Spleen (tissue), 7 donors: ENCODE measurements around the gene MUC5B.

Source experiments
- POLR2A ChIP-seq, 3 donors: fragments of 450-650 bp; IDR thresholded peaks; one replicate each; pipeline ENCODE4 v1.5.1; 2017; ENCODE audit warnings: antibody characterized with exemption in 3 of 3, mild to moderate bottlenecking in 1 of 3
- TF ChIP-seq, protein P1 (sequence below), 11 experiments: fragments of 200-600 bp in 7 of 11; fragments of 450-650 bp in 4 of 11; sonication (generic) in 4 of 11; IDR thresholded peaks in 8 of 11; conservative IDR thresholded peaks in 3 of 11; 1 replicate in 7 of 11; 2 replicates in 4 of 11; pipeline versions ENCODE4 v1.4.0 to v1.8.0; 2016 to 2021; ENCODE audit warnings: antibody characterized with exemption in 11 of 11, inconsistent platforms in 4 of 11, mild to moderate bottlenecking in 1 of 11
- donor health status: DM: no; HTN: no; CAD: no; lungs with moderate emphysema.
- donor health status: DM: no; HTN: no; CAD: no.
- donor health status: DM: no; HTN: no; CAD: no.

DNA sequence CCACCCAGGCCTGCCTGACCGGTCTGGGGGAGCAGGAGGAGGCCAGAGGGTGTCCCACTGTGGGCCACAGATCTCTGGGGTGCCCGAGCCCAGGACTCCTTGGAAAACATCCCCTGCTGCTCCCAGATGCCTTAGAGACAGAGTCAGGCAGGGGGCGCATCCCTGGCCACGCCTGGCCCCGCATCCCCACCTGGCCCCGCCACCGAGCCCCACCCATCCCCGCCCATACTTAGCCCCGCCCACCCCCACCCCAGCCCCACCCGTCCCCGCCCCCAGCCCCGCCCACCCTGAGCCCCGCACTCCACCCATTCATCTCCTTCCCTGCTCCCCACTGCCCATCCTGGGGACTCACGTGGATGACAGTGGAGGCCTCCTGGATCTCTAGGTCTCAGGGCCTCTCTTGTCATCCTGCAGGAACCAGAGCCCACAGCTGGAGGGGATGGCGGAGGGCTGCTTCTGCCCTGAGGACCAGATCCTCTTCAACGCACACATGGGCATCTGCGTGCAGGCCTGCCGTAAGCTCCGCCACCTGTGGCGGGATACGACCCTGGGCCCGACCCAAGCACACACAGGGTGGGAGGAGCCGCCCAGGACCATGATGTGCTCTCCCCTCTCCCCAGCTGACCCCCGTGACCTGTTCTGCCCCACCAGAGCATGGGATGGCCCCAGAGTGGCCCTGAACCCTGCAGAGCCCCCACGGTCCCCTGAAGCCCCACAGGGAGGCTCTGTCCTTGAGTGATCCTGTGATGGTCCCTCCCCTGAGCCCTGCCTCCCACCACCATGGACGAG is 33.6 kb downstream of the MUC5B start:
- TF ChIP-seq POLR2A (IDR thresholded peaks at IDR 0.05) = no peak
- TF ChIP-seq, protein P1, sequence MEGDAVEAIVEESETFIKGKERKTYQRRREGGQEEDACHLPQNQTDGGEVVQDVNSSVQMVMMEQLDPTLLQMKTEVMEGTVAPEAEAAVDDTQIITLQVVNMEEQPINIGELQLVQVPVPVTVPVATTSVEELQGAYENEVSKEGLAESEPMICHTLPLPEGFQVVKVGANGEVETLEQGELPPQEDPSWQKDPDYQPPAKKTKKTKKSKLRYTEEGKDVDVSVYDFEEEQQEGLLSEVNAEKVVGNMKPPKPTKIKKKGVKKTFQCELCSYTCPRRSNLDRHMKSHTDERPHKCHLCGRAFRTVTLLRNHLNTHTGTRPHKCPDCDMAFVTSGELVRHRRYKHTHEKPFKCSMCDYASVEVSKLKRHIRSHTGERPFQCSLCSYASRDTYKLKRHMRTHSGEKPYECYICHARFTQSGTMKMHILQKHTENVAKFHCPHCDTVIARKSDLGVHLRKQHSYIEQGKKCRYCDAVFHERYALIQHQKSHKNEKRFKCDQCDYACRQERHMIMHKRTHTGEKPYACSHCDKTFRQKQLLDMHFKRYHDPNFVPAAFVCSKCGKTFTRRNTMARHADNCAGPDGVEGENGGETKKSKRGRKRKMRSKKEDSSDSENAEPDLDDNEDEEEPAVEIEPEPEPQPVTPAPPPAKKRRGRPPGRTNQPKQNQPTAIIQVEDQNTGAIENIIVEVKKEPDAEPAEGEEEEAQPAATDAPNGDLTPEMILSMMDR (IDR thresholded peaks at IDR 0.05 in 8 of 11, conservative IDR thresholded peaks at IDR 0.05 in 3 of 11) = no peak
